ENCODE data around the gene CDH18.

GRCh38 chr5:19917588-19918122 is 70.3 kb downstream of the CDH18 start:
- TF ChIP-seq CTCF (IDR thresholded peaks at IDR 0.05; ENCODE audit: insufficient read depth, low read length, poor library complexity, severe bottlenecking) = no peak
- TF ChIP-seq EZH2phosphoT487 (conservative IDR thresholded peaks at IDR 0.05; ENCODE audit: low read length) = no peak

Data from SU-DHL-6 (cell line).